ENCODE measurements around the gene ZFAND2B.

ZFAND2B gene

GRCh38 chr2:219206328-219207133, at the start of gene ZFAND2B:
TSS of gene ZFAND2B (plus strand) at chr2:219206782. CDS start at chr2:219206988, 206 bp downstream.
- DNase-seq (ENCODE audit: low read depth): peak; percentile 94

- DNase-seq (ENCODE audit: low read depth): no peak
Observed at GRCh38 chr2:219157396-219157795, 49.2 kb upstream of the ZFAND2B start.

- DNase-seq (ENCODE audit: low read depth): no peak
Observed at GRCh38 chr2:219158025-219158424, 48.6 kb upstream of the ZFAND2B start.

GRCh38 chr2:219158586-219158985, 48.0 kb upstream of the ZFAND2B start:
- no peak for DNase-seq (ENCODE audit: low read depth)

- no peak for DNase-seq (ENCODE audit: low read depth)
Observed at GRCh38 chr2:219159771-219160185, 46.8 kb upstream of the ZFAND2B start.

GRCh38 chr2:219160186-219161017, 46.2 kb upstream of the ZFAND2B start, which contains the start of gene NHEJ1:
TSS of gene NHEJ1 (minus strand) at chr2:219160815. CDS start at chr2:219158362, 2,453 bp downstream.
- DNase-seq (ENCODE audit: low read depth): peak; percentile 90

GRCh38 chr2:219161097-219161496, 45.5 kb upstream of the ZFAND2B start:
- DNase-seq (ENCODE audit: low read depth): no peak

GRCh38 chr2:219163156-219163555, 43.4 kb upstream of the ZFAND2B start:
- DNase-seq (ENCODE audit: low read depth): no peak

GRCh38 chr2:219165058-219165911, 41.3 kb upstream of the ZFAND2B start:
- DNase-seq (ENCODE audit: low read depth): no peak

GRCh38 chr2:219167997-219168396, 38.6 kb upstream of the ZFAND2B start:
- DNase-seq (ENCODE audit: low read depth): no peak

- no peak for DNase-seq (ENCODE audit: low read depth)
Observed at GRCh38 chr2:219168526-219168925, 38.1 kb upstream of the ZFAND2B start.

GRCh38 chr2:219168932-219169331, 37.6 kb upstream of the ZFAND2B start:
- no peak for DNase-seq (ENCODE audit: low read depth)

GRCh38 chr2:219169930-219170654, 36.5 kb upstream of the ZFAND2B start, which contains the start of gene SLC23A3:
TSS of gene SLC23A3 (minus strand) at chr2:219170029. CDS start at chr2:219169984, 45 bp downstream.
- DNase-seq (ENCODE audit: low read depth): no peak

GRCh38 chr2:219171231-219171651, 35.3 kb upstream of the ZFAND2B start:
- no peak for DNase-seq (ENCODE audit: low read depth)

- no peak for DNase-seq (ENCODE audit: low read depth)
Observed at GRCh38 chr2:219172231-219173154, 34.1 kb upstream of the ZFAND2B start.

GRCh38 chr2:219173176-219173575, 33.4 kb upstream of the ZFAND2B start:
- no peak for DNase-seq (ENCODE audit: low read depth)

- DNase-seq (ENCODE audit: low read depth): no peak
Observed at GRCh38 chr2:219174146-219174545, 32.4 kb upstream of the ZFAND2B start.

- DNase-seq (ENCODE audit: low read depth): no peak
Observed at GRCh38 chr2:219174801-219175200, 31.8 kb upstream of the ZFAND2B start.

- no peak for DNase-seq (ENCODE audit: low read depth)
Observed at GRCh38 chr2:219175486-219175885, 31.1 kb upstream of the ZFAND2B start.

Data from stimulated activated CD8-positive, alpha-beta memory T cell treated with anti-CD3 and anti-CD28 coated beads, Interleukin-4, amount 100 ng/mL, for 24 hours (primary cell).